Activated CD8-positive, alpha-beta memory T cell treated with anti-CD3 and anti-CD28 coated beads for 36 hours (primary cell): ENCODE results near the gene SASH1. TPM values are rescaled to one million over a fixed set of nuclear protein-coding genes. Genes with fewer than 3 reads are reported as not detected.

Experiments
- CTCF ChIA-PET: fragments of 350-600 bp; sonication (Branson Sonifier 250); formaldehyde crosslinking; loops from one replicate; lab custom pipeline; 2021; ENCODE audit warnings: antibody characterized with exemption; lab: Charles Lee
- POLR2A ChIA-PET: fragments of 350-600 bp; sonication (Branson Sonifier 250); formaldehyde crosslinking; loops from one replicate; lab custom pipeline; 2021; ENCODE audit warnings: antibody characterized with exemption; lab: Charles Lee
- total RNA-seq, 2 experiments: library from RNA; stranded (reverse); gene quantifications; one replicate each; pipeline ENCODE4 v1.2.3, GENCODE V29; 2021

The SASH1 gene
- total RNA-seq: 1 to 10 TPM; 1.0 to 1.2 TPM

GRCh38 chr6:148342350-148343046 lies at the start of gene SASH1:
Gene SASH1, plus strand, starts transcription at chr6:148342838. Its CDS starts 230 bp downstream, at chr6:148343068.
- POLR2A ChIA-PET: no interaction called here
- CTCF ChIA-PET: no interaction called here

DNA sequence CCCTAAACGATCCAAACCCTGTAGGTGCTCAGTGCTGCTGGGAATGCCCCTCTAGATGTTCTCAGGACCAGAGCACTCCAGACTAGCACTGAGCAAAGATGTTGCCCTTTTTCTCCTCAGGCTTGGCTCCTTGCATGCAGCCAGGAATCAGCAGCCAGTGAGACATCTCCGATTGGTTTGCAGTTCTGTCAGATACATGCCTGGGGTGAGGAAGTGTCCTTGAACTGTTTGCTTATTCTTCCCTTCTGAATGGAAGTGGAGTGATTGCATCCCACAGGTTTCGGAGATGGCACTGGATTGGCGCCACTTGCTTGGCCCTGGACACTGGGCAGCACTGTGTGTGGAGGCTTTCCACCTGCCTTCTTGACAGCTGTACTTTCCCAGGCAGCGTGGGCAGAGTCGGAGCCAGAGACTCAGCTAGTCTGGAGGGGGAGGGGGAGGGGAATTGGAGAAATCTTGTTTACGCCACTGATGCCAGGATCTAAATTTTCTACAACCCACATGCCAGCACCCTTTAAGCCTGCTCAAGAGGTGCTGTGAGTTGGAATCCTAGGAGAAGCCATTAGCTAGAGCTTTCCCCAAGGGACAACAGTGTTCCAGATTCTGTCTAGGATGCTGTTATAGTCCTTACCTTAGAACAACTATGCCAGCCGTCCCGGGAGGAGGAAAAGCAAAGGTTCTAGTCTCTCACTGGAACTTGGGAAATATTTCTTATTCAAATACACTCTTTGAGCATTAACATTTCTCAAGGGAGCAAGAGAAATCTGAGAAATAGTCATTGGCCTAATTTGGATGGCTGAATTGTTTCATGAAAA lies 49.2 kb upstream of the SASH1 start:
- POLR2A ChIA-PET: no interaction called here
- CTCF ChIA-PET: no interaction called here

DNA sequence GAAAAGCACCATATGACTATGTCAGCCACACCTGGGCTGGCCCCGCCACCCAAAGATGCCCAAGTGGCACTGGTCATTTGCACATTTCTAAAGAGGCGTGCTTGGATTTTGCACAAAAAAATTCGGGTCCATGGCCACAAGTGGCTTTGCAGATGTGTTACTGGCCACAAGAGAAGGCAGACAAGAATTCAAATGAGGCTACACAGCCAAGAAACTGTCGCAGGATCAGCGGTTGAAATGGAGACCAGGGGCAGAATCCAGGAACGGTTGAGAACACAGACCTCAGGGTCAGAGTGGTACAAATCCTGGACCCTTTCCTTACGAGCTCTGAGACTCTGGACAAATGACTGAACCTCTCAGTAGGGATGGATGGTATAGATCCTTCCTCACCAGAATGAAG lies 48.6 kb upstream of the SASH1 start:
- POLR2A ChIA-PET: no interaction called here

DNA sequence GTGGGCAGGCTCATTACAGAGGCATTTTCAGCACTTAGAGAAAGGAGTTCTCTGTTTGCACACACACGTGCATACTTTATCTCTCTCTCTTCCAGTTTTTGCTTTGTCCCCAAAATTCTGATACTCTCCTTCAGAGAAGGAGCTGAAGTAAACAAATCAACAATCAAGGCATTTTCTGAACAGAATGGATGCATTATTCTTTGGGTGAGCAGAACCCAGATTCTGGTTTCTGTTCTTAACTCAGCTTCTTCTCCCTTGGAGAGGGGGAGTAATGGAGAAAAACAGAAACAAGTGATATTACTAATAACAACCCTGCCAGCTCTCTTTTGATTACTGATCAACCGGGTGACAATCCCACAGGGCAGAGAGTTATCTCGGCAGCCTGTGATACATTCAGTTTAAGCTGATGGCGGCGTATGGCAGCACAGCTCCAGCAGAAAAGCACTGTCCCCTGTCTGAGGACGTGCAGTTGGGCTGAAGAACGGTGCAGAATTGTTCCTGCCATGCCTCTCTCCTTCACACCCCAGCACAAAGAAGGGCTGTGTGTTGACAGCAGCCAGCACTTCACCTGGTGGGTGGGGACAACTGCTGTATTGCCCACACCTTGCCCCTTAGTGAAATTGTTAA lies 47.3 kb upstream of the SASH1 start:
- POLR2A ChIA-PET: no interaction called here
- CTCF ChIA-PET: no interaction called here

More for the DNA sequence above, 48.6 kb upstream of the SASH1 start:
- CTCF ChIA-PET: no interaction called here

- ChIA-PET CTCF (no interaction called here), POLR2A (no interaction called here)
These were observed 45.9 kb upstream of the SASH1 start for GRCh38 chr6:148296771-148297170.

- POLR2A ChIA-PET: no interaction called here
- CTCF ChIA-PET: no interaction called here
These were observed 44.0 kb upstream of the SASH1 start for GRCh38 chr6:148298683-148299082.

- ChIA-PET POLR2A (no interaction called here), CTCF (no interaction called here)
These were observed 39.0 kb upstream of the SASH1 start for GRCh38 chr6:148303616-148304015.

- CTCF ChIA-PET: no interaction called here
- POLR2A ChIA-PET: no interaction called here
These were observed 37.7 kb upstream of the SASH1 start for GRCh38 chr6:148304976-148305375.

DNA sequence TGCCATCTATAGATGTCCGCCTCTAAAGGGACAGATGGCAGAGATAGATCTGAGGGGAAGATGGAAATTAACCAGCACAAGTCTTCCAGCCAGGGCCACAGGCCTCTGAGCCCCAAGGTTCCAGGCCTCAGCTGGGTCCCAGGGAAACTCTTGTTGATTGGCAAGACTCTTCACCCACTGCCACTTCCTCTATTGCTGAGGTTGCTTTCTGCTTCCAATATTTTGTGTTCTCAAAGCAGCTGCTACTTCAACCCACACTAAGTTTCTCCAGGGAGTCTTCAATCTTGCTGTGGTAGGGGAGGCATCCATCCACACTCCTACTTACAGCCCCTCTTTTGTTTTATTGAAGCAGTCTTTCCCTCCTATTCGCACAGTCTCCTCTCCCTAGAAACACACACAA lies 36.4 kb upstream of the SASH1 start:
- ChIA-PET POLR2A (no interaction called here), CTCF (no interaction called here)

- CTCF ChIA-PET: no interaction called here
- POLR2A ChIA-PET: no interaction called here
These were observed 35.2 kb upstream of the SASH1 start for GRCh38 chr6:148307405-148307804.

DNA sequence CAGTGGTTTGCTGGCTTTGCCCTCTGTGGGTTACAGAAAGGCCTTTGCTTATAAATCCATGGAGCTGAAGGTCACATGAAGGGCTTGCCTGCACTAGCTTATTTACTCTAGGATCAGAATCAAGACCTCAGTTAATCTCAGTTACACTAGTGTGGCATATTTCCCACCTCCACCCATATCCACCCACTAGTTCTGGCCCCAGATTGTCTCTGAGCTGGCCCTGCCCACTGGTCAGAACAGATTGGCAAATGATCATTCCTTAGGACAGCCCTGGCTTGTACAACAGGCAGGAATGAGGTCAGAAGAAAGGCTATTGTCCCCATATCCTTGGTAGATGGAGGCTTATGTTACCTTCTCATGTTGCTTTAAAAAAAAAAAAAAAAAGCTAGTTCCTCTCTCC lies 33.3 kb upstream of the SASH1 start:
- CTCF ChIA-PET: no interaction called here

GRCh38 chr6:148311966-148312669 lies 30.5 kb upstream of the SASH1 start:
- CTCF ChIA-PET: no interaction called here
- POLR2A ChIA-PET: no interaction called here

More for the DNA sequence above, 33.3 kb upstream of the SASH1 start:
- POLR2A ChIA-PET: no interaction called here

- ChIA-PET CTCF (interaction anchor here (0.6 kb wide), 1 partner anchor 49 kb away, joined by 3 read pairs; no protein-coding TSS in a partner anchor), POLR2A (no interaction called here)
These were observed 29.1 kb upstream of the SASH1 start for GRCh38 chr6:148313488-148313887.

DNA sequence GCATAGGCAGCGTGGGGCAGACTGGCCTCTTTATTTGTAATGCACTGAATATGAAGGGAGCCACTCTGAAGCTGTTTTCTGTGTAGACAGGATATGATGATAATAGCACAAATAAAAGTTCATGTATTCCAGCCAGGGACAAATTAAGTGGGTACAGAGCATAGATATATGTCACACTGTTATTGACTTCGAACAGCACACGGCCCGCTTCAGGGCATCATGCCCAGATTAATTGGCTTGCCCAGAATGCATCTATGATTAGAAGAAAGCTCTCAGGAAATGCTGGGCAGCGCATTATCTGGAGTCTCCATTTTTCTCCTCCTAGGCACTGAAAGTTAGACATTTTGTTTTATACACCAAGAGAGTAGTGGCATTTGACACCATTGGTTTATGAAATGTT lies 26.3 kb upstream of the SASH1 start:
- ChIA-PET CTCF (no interaction called here), POLR2A (no interaction called here)

- POLR2A ChIA-PET: no interaction called here
- CTCF ChIA-PET: no interaction called here
These were observed 25.6 kb upstream of the SASH1 start for GRCh38 chr6:148317051-148317450.

DNA sequence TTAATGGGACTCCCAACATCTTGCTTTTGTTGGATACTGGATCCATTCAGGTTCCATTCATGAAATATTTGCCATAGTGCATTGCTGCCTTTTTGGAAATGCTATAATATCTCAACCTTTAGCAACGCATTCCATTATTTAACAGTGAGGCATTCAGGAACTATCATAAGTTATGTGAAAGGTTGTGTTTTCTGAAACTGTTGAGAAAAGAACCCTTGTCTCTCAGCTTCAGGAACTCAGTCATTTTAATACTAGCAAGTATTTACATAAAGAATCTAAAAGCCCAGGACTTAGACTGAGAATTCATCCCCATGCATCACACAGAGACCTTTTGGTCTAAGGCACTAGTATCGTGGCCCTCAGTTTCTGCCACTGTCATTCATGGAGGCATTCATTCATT lies 24.9 kb upstream of the SASH1 start:
- ChIA-PET CTCF (no interaction called here), POLR2A (no interaction called here)

GRCh38 chr6:148322704-148323103 lies 19.9 kb upstream of the SASH1 start:
- ChIA-PET CTCF (no interaction called here), POLR2A (no interaction called here)

DNA sequence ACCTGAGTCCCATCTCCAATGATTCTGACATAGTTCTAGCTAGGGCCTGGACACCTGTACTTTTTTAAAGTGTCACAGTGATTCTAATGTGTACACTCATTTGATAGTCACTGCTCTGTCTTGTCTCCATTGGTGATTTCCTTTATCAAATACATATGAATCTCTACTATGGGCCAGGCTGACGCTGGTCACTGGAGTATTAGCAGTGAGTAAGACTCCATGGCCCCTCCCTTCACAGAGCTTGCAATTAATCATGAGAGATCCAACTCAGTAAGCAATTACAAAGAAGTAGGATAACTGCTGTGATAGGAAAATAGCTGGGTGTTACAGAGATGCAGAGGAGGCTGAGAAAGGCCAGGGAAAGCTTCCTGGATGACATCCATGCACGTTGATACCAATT lies 19.3 kb upstream of the SASH1 start:
- ChIA-PET POLR2A (no interaction called here), CTCF (no interaction called here)

DNA sequence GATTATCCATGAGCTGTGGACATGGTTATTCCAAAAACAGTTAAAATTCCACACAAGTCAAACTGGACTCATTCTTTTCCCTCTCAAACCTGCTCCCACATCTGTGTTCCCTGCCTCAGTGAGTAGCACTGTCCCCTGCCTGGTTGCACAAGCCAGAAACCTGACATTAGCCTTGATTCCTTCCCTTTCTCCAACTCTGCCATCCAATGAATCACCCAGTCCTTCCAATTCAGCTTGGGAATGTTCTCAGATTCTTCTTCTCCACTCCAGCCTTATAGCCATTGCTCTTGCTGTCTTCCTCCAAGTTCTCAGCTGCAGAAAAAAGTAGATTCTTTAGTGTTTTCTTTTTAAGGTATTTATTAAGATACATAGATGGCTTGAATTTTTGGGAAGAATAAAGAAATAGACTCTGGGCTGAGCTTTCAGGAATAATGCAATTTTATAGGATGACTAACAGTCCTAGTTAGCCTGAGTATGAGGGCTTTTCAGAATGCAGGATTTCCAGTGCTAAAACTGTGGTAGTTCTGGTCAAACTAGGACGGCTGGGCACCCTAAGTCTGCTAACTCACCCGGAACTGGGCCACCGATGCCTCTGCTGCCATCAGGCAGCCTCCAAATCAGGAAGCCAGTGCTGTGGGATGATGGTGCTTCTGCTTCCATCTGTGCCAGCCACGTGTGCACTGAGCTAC lies 18.2 kb upstream of the SASH1 start:
- ChIA-PET CTCF (interaction anchor here (0.6 kb wide), 1 partner anchor 11 kb away, joined by 3 read pairs; no protein-coding TSS in a partner anchor), POLR2A (no interaction called here)
